SK-N-SH treated with all-trans-retinoic acid at 6 μM for 48 hours (cell line): ENCODE results near the gene SFTPD.
"Not testable (repeated sequence)": the region's sequence is repeated elsewhere in the genome, so short reads cannot be mapped to it uniquely, and the experiment has no call there.

Experiments used
- ATAC-seq: fragments of 200-7000 bp; cut with Tn5 transposase; 3 replicates; pipeline ENCODE4 v1.9.1; 2020; ENCODE audit warnings: mild to moderate bottlenecking, moderate library complexity
- ARNTL ChIP-seq: fragments of 450-650 bp; formaldehyde crosslinking; IDR thresholded peaks from 2 replicates; pipeline ENCODE4 v1.5.0; 2020; ENCODE audit warnings: low read depth, mild to moderate bottlenecking, moderate library complexity, borderline replicate concordance
- BACH2 ChIP-seq: fragments of 250-450 bp; sonication (Bioruptor Pico); IDR thresholded peaks from 2 replicates; pipeline ENCODE4 v1.9.0; 2021; ENCODE audit warnings: mild to moderate bottlenecking, borderline replicate concordance
- CREB5 ChIP-seq: fragments of 250-450 bp; sonication (Bioruptor Pico); IDR thresholded peaks from 2 replicates; pipeline ENCODE4 v1.5.1; 2020; ENCODE audit warnings: low read depth, mild to moderate bottlenecking, moderate library complexity
- CSDC2 ChIP-seq: fragments of 250-450 bp; sonication (Bioruptor Pico); IDR thresholded peaks from 2 replicates; pipeline ENCODE4 v1.5.0; 2020; ENCODE audit warnings: mild to moderate bottlenecking, moderate library complexity
- CSRNP3 ChIP-seq: fragments of 250-450 bp; sonication (Bioruptor Pico); IDR thresholded peaks from 2 replicates; pipeline ENCODE4 v1.5.1; 2021; ENCODE audit warnings: mild to moderate bottlenecking, moderate library complexity
- ESRRG ChIP-seq: fragments of 250-450 bp; sonication (Bioruptor Pico); IDR thresholded peaks from 2 replicates; pipeline ENCODE4 v1.6.1; 2021; ENCODE audit warnings: mild to moderate bottlenecking
- GLIS3 ChIP-seq: fragments of 250-450 bp; sonication (Bioruptor Pico); IDR thresholded peaks from 2 replicates; pipeline ENCODE4 v1.5.0; 2020; ENCODE audit warnings: mild to moderate bottlenecking, moderate library complexity
- ISL1 ChIP-seq: fragments of 250-450 bp; sonication (Bioruptor Pico); IDR thresholded peaks from 2 replicates; pipeline ENCODE4 v2.1.2; 2022; ENCODE audit warnings: mild to moderate bottlenecking, moderate library complexity
- OSR1 ChIP-seq: fragments of 250-450 bp; sonication (Bioruptor Pico); IDR thresholded peaks from 2 replicates; pipeline ENCODE4 v1.8.0; 2022; ENCODE audit warnings: moderate library complexity, mild to moderate bottlenecking, inconsistent platforms
- PPARA ChIP-seq: fragments of 250-450 bp; sonication (Bioruptor Pico); IDR thresholded peaks from 2 replicates; pipeline ENCODE4 v1.5.0; 2020; ENCODE audit warnings: mild to moderate bottlenecking, borderline replicate concordance
- RARB ChIP-seq: fragments of 250-450 bp; sonication (Bioruptor Pico); IDR thresholded peaks from 2 replicates; pipeline ENCODE4 v1.8.0; 2021; ENCODE audit warnings: mild to moderate bottlenecking, moderate library complexity
- SNAI2 ChIP-seq: fragments of 250-450 bp; sonication (Bioruptor Pico); IDR thresholded peaks from 2 replicates; pipeline ENCODE4 v1.5.0; 2020; ENCODE audit warnings: mild to moderate bottlenecking, moderate library complexity
- TOX ChIP-seq: fragments of 250-450 bp; sonication (Bioruptor Pico); IDR thresholded peaks from 2 replicates; pipeline ENCODE4 v1.8.0; 2021; ENCODE audit warnings: mild to moderate bottlenecking, moderate library complexity, borderline replicate concordance
- TSHZ2 ChIP-seq: fragments of 250-450 bp; sonication (Bioruptor Pico); IDR thresholded peaks from 2 replicates; pipeline ENCODE4 v1.5.0; 2020; ENCODE audit warnings: mild to moderate bottlenecking, moderate library complexity
- ZC3H10 ChIP-seq: fragments of 250-450 bp; sonication (Bioruptor Pico); IDR thresholded peaks from 2 replicates; pipeline ENCODE4 v1.5.1; 2021; ENCODE audit warnings: mild to moderate bottlenecking, moderate library complexity
- ZFP3 ChIP-seq: fragments of 250-450 bp; sonication (Bioruptor Pico); IDR thresholded peaks from 2 replicates; pipeline ENCODE4 v1.5.0; 2020; ENCODE audit warnings: mild to moderate bottlenecking, moderate library complexity
- ZNF565 ChIP-seq: fragments of 450-650 bp; formaldehyde crosslinking; conservative IDR thresholded peaks from 2 replicates; pipeline ENCODE4 v1.5.0; 2020; ENCODE audit warnings: low read depth, mild to moderate bottlenecking, moderate library complexity

SFTPD gene

GRCh38 chr10:79926037-79926436 lies 22.9 kb downstream of the SFTPD start:
- no peak for ATAC-seq
- TF ChIP-seq ARNTL (CRISPR knock-in tag) (no peak), CSRNP3 (CRISPR knock-in tag) (no peak), RARB (CRISPR knock-in tag) (no peak), ISL1 (CRISPR knock-in tag) (no peak), GLIS3 (CRISPR knock-in tag) (no peak), ZC3H10 (CRISPR knock-in tag) (no peak)

- TF ChIP-seq CSDC2 (CRISPR knock-in tag) (no peak), ZC3H10 (CRISPR knock-in tag) (no peak), ZNF565 (CRISPR knock-in tag) (no peak)
- TF ChIP-seq, all 23 proteins: peak for 0
- no peak for ATAC-seq
These were observed 23.3 kb downstream of the SFTPD start for GRCh38 chr10:79925614-79926013.

GRCh38 chr10:79923669-79924068 lies 25.2 kb downstream of the SFTPD start:
- ATAC-seq, result no peak
- TF ChIP-seq CREB5 (CRISPR knock-in tag), result no peak
- no peak for TF ChIP-seq GLIS3 (CRISPR knock-in tag)
- TF ChIP-seq TSHZ2 (CRISPR knock-in tag), result no peak
- TF ChIP-seq ZNF565 (CRISPR knock-in tag), result no peak
- no peak for TF ChIP-seq SNAI2 (CRISPR knock-in tag)
- no peak for TF ChIP-seq BACH2 (CRISPR knock-in tag)
- no peak for TF ChIP-seq OSR1 (CRISPR knock-in tag)
- no peak for TF ChIP-seq CSRNP3 (CRISPR knock-in tag)
- no peak for TF ChIP-seq PPARA (CRISPR knock-in tag)
- TF ChIP-seq ESRRG (CRISPR knock-in tag), result no peak
- no peak for TF ChIP-seq ZFP3 (CRISPR knock-in tag)
- TF ChIP-seq TOX (CRISPR knock-in tag), result no peak
- no peak for TF ChIP-seq CSDC2 (CRISPR knock-in tag)

GRCh38 chr10:79923145-79923544 lies 25.8 kb downstream of the SFTPD start:
- ATAC-seq, result no peak
- TF ChIP-seq CSDC2 (CRISPR knock-in tag) (no peak), ARNTL (CRISPR knock-in tag) (no peak), RARB (CRISPR knock-in tag) (no peak), TOX (CRISPR knock-in tag) (no peak), ZFP3 (CRISPR knock-in tag) (no peak), CSRNP3 (CRISPR knock-in tag) (no peak), ISL1 (CRISPR knock-in tag) (no peak), TSHZ2 (CRISPR knock-in tag) (no peak), SNAI2 (CRISPR knock-in tag) (no peak), OSR1 (CRISPR knock-in tag) (no peak)

GRCh38 chr10:79922011-79922412 lies 26.9 kb downstream of the SFTPD start:
- ATAC-seq, result not testable (repeated sequence)

- ATAC-seq, result not testable (repeated sequence)
These were observed 33.1 kb downstream of the SFTPD start for GRCh38 chr10:79915838-79916237.

- ATAC-seq, result peak; percentile 37; the same call in 2 of the 3 replicates
These were observed 34.4 kb downstream of the SFTPD start for GRCh38 chr10:79914512-79914911.
